Nephron (organoid): ENCODE results near the gene DMRT3.

Source experiments
- H3K27ac Mint-ChIP-seq, 3 experiments: 2 replicates each; pipeline ENCODE4 v1.8.0; 2020; ENCODE audit warnings: mixed read lengths in 3 of 3, mild to moderate bottlenecking in 2 of 3, moderate library complexity in 1 of 3
- H3K27me3 Mint-ChIP-seq: 2 replicates; pipeline ENCODE4 v1.8.0; 2021; ENCODE audit warnings: low read depth, mild to moderate bottlenecking, moderate library complexity, mixed read lengths
- H3K36me3 Mint-ChIP-seq: 2 replicates; pipeline ENCODE4 v1.8.0; 2020; ENCODE audit warnings: low read depth, mixed read lengths
- H3K4me1 Mint-ChIP-seq: 2 replicates; pipeline ENCODE4 v1.8.0; 2020; ENCODE audit warnings: mixed read lengths
- H3K4me3 Mint-ChIP-seq, 3 experiments: 2 replicates each; pipeline ENCODE4 v1.8.0; 2020; ENCODE audit warnings: mild to moderate bottlenecking in 3 of 3, mixed read lengths in 3 of 3, moderate library complexity in 2 of 3
- H3K9me3 Mint-ChIP-seq: 2 replicates; pipeline ENCODE4 v1.8.0; 2020; ENCODE audit warnings: mixed read lengths
- TF ChIP-seq, protein P1 (sequence below), 3 experiments: fragments of 200-600 bp; sonication (generic); IDR thresholded peaks; one replicate each; pipeline ENCODE4 v1.5.0; 2021; ENCODE audit warnings: antibody characterized with exemption in 3 of 3; ENCODE audit not compliant: unreplicated experiment in 3 of 3

DMRT3 gene

DNA sequence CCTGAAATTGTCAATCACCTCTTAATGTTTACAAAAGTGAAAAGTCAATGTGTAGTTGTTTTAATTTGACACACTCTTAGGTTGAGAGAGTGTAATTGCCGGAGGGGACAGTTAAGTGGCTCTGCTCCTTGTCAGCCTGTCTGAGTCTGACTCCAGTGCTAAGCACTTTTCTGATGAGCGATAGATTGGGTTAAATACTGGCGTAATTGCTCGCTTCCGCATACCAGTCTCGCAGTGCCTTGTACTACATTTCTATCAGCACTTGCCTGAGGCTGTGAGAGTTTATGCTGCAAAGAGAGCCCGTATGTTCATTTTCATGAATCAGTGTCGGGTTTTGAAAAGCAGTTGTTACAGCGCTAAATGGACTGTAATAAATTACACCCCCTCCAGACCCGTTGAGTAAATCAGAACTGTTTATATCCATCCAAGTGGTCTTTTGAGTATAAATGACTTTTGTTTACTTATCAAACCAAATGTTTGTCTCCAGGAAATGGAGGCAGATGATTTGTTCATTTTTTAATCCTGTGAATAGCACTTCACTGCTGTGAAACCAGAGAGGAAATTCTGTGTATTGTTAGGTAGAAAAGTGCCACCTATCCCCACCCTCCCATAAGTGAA is 41.0 kb upstream of the DMRT3 start:
- no peak overlapping the region for H3K27ac Mint-ChIP-seq
- H3K9me3 Mint-ChIP-seq, result peaks cover 19% of the 10 kb centered on the region
- H3K4me3 Mint-ChIP-seq, result no peak overlapping the region
- H3K4me1 Mint-ChIP-seq, result no peaks in the 10 kb centered on the region
- H3K27me3 Mint-ChIP-seq, result peaks cover 36% of the 10 kb centered on the region
- TF ChIP-seq, protein P1, sequence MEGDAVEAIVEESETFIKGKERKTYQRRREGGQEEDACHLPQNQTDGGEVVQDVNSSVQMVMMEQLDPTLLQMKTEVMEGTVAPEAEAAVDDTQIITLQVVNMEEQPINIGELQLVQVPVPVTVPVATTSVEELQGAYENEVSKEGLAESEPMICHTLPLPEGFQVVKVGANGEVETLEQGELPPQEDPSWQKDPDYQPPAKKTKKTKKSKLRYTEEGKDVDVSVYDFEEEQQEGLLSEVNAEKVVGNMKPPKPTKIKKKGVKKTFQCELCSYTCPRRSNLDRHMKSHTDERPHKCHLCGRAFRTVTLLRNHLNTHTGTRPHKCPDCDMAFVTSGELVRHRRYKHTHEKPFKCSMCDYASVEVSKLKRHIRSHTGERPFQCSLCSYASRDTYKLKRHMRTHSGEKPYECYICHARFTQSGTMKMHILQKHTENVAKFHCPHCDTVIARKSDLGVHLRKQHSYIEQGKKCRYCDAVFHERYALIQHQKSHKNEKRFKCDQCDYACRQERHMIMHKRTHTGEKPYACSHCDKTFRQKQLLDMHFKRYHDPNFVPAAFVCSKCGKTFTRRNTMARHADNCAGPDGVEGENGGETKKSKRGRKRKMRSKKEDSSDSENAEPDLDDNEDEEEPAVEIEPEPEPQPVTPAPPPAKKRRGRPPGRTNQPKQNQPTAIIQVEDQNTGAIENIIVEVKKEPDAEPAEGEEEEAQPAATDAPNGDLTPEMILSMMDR (IDR thresholded peaks at IDR 0.05; ENCODE audit: unreplicated experiment in 3 of 3), result no peak
- H3K36me3 Mint-ChIP-seq, result peaks cover 6% of the 10 kb centered on the region

GRCh38 chr9:942805-943580 is 33.5 kb upstream of the DMRT3 start:
- Mint-ChIP-seq H3K4me3 (no peak overlapping the region), H3K9me3 (peaks cover 20% of the 10 kb centered on the region), H3K4me1 (no peaks in the 10 kb centered on the region), H3K36me3 (peaks cover 6% of the 10 kb centered on the region), H3K27me3 (peaks cover 6% of the 10 kb centered on the region), H3K27ac (no peak overlapping the region)
- TF ChIP-seq, protein P1 (IDR thresholded peaks at IDR 0.05; ENCODE audit: unreplicated experiment in 3 of 3), result no peak

GRCh38 chr9:947985-948384 is 28.5 kb upstream of the DMRT3 start:
- H3K27me3 Mint-ChIP-seq, result peaks cover 25% of the 10 kb centered on the region
- no peaks in the 10 kb centered on the region for H3K4me1 Mint-ChIP-seq
- TF ChIP-seq, protein P1 (IDR thresholded peaks at IDR 0.05; ENCODE audit: unreplicated experiment in 3 of 3), result no peak
- H3K9me3 Mint-ChIP-seq, result peaks cover 6% of the 10 kb centered on the region
- no peak overlapping the region for H3K27ac Mint-ChIP-seq
- no peak overlapping the region for H3K4me3 Mint-ChIP-seq
- no peaks in the 10 kb centered on the region for H3K36me3 Mint-ChIP-seq

GRCh38 chr9:948497-948896 is 28.0 kb upstream of the DMRT3 start:
- Mint-ChIP-seq H3K27me3 (peaks cover 27% of the 10 kb centered on the region), H3K27ac (no peak overlapping the region), H3K4me1 (no peaks in the 10 kb centered on the region), H3K9me3 (peaks cover 6% of the 10 kb centered on the region), H3K4me3 (no peak overlapping the region), H3K36me3 (no peaks in the 10 kb centered on the region)
- TF ChIP-seq, protein P1 (IDR thresholded peaks at IDR 0.05; ENCODE audit: unreplicated experiment in 3 of 3), result no peak

DNA sequence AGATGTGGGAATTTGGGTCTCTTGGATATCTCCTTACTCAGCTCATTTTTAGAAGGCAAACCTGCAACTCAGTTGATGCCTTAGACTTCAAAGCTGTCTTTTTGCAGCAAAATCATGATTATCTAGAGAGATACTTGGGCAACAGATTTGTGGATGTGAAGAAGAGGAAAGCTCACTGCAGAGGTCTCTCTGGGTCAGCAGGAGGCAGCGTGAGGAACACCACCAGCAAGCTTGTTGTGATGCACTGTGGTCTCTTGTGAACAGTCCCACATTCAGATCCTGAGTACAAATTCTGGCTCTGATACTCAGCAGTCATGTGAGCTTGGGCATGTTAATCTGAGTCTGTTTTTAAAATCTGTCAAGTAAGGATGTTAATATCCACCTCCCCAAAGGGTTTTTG is 26.3 kb upstream of the DMRT3 start:
- no peak overlapping the region for H3K27ac Mint-ChIP-seq
- H3K36me3 Mint-ChIP-seq, result no peaks in the 10 kb centered on the region
- no peak overlapping the region for H3K4me3 Mint-ChIP-seq
- H3K9me3 Mint-ChIP-seq, result peaks cover 6% of the 10 kb centered on the region
- no peaks in the 10 kb centered on the region for H3K4me1 Mint-ChIP-seq
- TF ChIP-seq, protein P1 (IDR thresholded peaks at IDR 0.05; ENCODE audit: unreplicated experiment in 3 of 3), result no peak
- peaks cover 23% of the 10 kb centered on the region for H3K27me3 Mint-ChIP-seq

GRCh38 chr9:952546-952945 is 23.9 kb upstream of the DMRT3 start:
- Mint-ChIP-seq H3K27ac (no peak overlapping the region), H3K4me3 (no peak overlapping the region), H3K4me1 (no peaks in the 10 kb centered on the region), H3K27me3 (peaks cover 23% of the 10 kb centered on the region), H3K9me3 (peaks cover 3% of the 10 kb centered on the region), H3K36me3 (no peaks in the 10 kb centered on the region)
- TF ChIP-seq, protein P1 (IDR thresholded peaks at IDR 0.05; ENCODE audit: unreplicated experiment in 3 of 3), result no peak
